ENCODE measurements around the gene PTPRT.

Gene PTPRT

DNA sequence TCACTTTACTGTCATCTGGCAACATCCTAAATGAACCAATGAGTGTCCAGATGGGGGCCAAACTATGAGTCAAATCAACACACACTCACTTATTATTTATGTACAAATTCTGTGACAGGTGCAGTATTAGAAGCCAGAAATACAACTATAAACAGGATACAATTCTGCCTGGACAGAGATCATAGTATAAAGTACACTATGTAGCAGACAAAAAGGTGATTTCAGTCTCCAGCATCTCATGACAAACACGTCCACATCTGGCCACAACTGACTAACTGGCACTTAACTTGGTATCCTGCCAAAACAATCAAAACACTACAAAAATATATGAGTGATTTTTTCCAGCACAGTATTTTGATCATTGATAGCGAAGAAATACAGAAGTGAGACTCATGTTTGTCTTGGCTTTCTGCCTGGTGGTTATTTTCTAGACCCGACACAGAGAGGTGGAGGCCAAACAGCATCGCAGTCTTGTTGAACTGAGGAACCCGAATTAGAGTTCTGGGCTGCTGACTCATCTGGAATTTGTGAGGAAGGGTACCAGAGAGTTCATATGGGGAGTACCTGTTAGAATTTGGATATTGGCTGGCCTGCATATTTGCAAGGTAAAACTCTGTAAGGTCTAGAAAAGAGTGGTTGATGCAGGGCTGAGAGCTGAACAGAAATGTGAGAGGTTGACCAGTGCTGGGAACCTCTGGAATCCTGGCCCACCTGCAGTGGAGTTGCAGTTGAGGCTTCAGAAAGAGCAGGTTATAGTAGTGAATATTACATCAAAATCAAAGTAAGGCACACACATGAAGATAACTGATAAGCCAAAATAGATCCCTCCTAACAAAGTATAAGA lies 475.2 kb downstream of the PTPRT start:
- H3K36me3 ChIP-seq, result no peaks in the 10 kb centered on the region
- H3K4me1 ChIP-seq, result no peaks in the 10 kb centered on the region
- DNase-seq, result no peak
- TF ChIP-seq, protein P1, sequence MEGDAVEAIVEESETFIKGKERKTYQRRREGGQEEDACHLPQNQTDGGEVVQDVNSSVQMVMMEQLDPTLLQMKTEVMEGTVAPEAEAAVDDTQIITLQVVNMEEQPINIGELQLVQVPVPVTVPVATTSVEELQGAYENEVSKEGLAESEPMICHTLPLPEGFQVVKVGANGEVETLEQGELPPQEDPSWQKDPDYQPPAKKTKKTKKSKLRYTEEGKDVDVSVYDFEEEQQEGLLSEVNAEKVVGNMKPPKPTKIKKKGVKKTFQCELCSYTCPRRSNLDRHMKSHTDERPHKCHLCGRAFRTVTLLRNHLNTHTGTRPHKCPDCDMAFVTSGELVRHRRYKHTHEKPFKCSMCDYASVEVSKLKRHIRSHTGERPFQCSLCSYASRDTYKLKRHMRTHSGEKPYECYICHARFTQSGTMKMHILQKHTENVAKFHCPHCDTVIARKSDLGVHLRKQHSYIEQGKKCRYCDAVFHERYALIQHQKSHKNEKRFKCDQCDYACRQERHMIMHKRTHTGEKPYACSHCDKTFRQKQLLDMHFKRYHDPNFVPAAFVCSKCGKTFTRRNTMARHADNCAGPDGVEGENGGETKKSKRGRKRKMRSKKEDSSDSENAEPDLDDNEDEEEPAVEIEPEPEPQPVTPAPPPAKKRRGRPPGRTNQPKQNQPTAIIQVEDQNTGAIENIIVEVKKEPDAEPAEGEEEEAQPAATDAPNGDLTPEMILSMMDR (IDR thresholded peaks at IDR 0.05; ENCODE audit: low read depth, low read length), result no peak
- H3K9me3 ChIP-seq, result no peaks in the 10 kb centered on the region
- H3K27me3 ChIP-seq, result no peaks in the 10 kb centered on the region
- H3K4me3 ChIP-seq (ENCODE audit: low read depth, low read length), result no peak overlapping the region

DNA sequence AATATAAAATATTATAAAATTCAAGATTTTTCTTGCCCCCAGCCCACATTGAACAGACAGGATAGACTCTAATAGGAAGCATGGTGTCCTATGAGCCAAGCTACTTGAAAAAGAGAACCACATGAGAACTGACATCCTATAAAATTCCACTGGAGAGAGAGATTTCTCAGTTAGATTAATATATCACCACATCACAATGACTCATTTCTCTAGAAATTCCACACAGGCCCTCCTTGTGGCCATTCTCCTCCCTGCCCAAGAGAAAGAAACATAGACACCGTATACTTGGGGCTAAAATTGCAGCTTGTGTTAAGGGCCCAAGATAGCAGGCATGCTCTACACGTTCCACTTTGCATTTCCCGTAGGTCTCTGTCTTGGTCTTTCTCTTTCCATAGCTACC lies 481.4 kb downstream of the PTPRT start:
- H3K4me1 ChIP-seq, result no peaks in the 10 kb centered on the region
- no peak overlapping the region for H3K4me3 ChIP-seq (ENCODE audit: low read depth, low read length)
- H3K36me3 ChIP-seq, result no peaks in the 10 kb centered on the region
- DNase-seq, result no peak
- no peaks in the 10 kb centered on the region for H3K27me3 ChIP-seq
- no peaks in the 10 kb centered on the region for H3K9me3 ChIP-seq
- TF ChIP-seq, protein P1 (IDR thresholded peaks at IDR 0.05; ENCODE audit: low read depth, low read length), result no peak

DNA sequence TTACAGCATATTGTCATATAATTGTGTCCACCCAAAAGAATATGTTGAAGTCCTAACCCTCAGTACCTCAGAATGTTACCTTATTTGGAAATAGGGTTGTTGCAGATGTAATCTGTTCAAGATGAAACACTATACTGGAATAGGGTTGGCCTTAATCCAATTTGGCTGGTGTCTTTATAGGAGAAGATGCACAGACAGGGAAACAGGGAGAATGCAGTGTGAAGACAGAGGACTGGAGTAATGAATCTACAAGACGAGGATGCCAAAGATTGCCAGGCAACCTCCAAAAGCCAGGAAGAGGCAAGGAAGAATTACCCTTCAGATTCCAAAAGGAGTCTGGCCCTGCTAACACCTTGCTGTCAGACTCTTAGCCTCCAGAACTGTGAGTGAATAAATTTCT lies 482.9 kb downstream of the PTPRT start:
- H3K4me3 ChIP-seq (ENCODE audit: low read depth, low read length), result no peak overlapping the region
- no peaks in the 10 kb centered on the region for H3K4me1 ChIP-seq
- no peaks in the 10 kb centered on the region for H3K36me3 ChIP-seq
- H3K9me3 ChIP-seq, result no peaks in the 10 kb centered on the region
- TF ChIP-seq, protein P1 (IDR thresholded peaks at IDR 0.05; ENCODE audit: low read depth, low read length), result no peak
- DNase-seq, result no peak
- no peaks in the 10 kb centered on the region for H3K27me3 ChIP-seq

DNA sequence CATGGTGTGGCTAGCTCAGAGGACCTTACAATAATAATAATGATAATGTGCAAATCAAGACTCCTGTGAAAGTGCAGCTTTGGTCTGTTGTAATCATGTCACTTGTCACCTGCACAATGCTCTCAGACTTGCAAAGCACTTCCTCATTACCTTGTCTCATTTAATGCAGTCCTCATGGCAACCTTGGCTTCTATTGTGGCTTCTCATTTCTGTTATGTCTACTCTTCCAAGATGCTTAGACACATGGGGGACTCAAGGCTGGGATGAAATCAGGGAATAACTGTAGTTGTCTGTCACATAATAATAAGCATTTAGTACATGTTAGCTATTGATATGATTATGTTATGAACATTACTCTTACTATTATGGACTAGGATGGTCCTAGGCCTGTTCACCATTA lies 484.2 kb downstream of the PTPRT start:
- no peaks in the 10 kb centered on the region for H3K9me3 ChIP-seq
- TF ChIP-seq, protein P1 (IDR thresholded peaks at IDR 0.05; ENCODE audit: low read depth, low read length), result no peak
- H3K36me3 ChIP-seq, result no peaks in the 10 kb centered on the region
- DNase-seq, result no peak
- H3K27me3 ChIP-seq, result no peaks in the 10 kb centered on the region
- no peak overlapping the region for H3K4me3 ChIP-seq (ENCODE audit: low read depth, low read length)
- H3K4me1 ChIP-seq, result no peaks in the 10 kb centered on the region

DNA sequence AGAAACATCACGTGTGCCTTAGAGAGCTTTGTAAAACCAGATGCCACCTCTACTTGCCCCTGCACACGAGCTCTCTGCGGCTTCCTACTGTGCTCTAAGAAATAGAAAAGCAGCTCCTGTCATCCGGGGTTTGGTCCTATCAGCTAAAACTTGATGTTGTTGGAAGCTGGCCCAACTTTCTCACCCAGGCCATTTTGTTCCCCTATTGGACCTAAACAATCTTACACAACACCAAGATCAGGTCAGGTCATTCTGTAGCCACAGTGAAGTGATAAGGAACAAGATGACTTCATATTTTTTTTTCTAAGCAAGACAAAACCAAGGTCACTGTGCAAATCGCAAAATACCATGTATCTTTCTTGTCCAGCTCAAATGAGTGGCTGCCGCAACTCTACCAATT lies 486.0 kb downstream of the PTPRT start:
- Histone ChIP-seq H3K36me3 (no peaks in the 10 kb centered on the region), H3K9me3 (no peaks in the 10 kb centered on the region), H3K4me3 (ENCODE audit: low read depth, low read length) (no peak overlapping the region), H3K27me3 (no peaks in the 10 kb centered on the region), H3K4me1 (no peaks in the 10 kb centered on the region)
- TF ChIP-seq, protein P1 (IDR thresholded peaks at IDR 0.05; ENCODE audit: low read depth, low read length), result no peak
- no peak for DNase-seq

DNA sequence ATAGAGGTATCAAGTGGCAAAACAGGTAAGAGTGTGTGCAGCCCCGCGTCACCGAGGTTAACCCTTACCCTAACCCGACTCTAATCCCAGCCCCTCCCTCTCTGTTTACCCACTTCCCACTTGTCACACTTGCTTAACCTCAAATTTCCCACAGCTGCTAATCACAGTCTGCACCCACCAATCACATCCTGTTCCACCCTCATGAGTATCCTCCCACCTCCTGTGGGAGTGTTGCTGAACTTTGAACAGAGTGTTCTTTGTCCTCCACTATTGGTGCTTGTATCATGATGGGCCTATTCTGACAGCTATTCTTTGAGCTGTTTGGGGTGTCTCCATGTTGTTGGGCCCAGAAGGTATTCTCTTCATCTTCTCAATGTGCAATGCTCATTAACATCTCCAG lies 487.8 kb downstream of the PTPRT start:
- Histone ChIP-seq H3K9me3 (no peaks in the 10 kb centered on the region), H3K4me1 (no peaks in the 10 kb centered on the region), H3K36me3 (no peaks in the 10 kb centered on the region), H3K4me3 (ENCODE audit: low read depth, low read length) (no peak overlapping the region), H3K27me3 (no peaks in the 10 kb centered on the region)
- DNase-seq, result no peak
- TF ChIP-seq, protein P1 (IDR thresholded peaks at IDR 0.05; ENCODE audit: low read depth, low read length), result no peak
